LNCaP clone FGC (cell line): ENCODE results near the gene SGSH.

Experiments
- DNase-seq: peaks from one replicate; pipeline ENCODE4 v3.0.0-alpha.2; 2011; ENCODE audit warnings: low read depth
- H3K4me3 ChIP-seq: 2 replicates; pipeline ENCODE4 v1.5.1; 2011; ENCODE audit warnings: mild to moderate bottlenecking, low read depth, low read length, control low read depth
- CTCF ChIP-seq: IDR thresholded peaks from 2 replicates; pipeline ENCODE4 v1.5.1; 2012; ENCODE audit warnings: mild to moderate bottlenecking; ENCODE audit not compliant: control insufficient read depth, insufficient read depth; ENCODE audit errors: extremely low read depth

Gene SGSH

GRCh38 chr17:80221351-80222105, 1.4 kb upstream of the SGSH start:
- no peak for DNase-seq
- H3K4me3 ChIP-seq, result peak overlapping the region; percentile 99
- no peak for TF ChIP-seq CTCF

GRCh38 chr17:80220736-80221215, 643 bp upstream of the SGSH start:
- DNase-seq, result no peak
- H3K4me3 ChIP-seq, result peak overlapping the region; percentile 99
- no peak for TF ChIP-seq CTCF

- DNase-seq, result no peak
- no peak for TF ChIP-seq CTCF
- peak overlapping the region; percentile 99 for H3K4me3 ChIP-seq
Observed at GRCh38 chr17:80219763-80220053, 425 bp downstream of the SGSH start.

- DNase-seq, result peak; percentile 11
- peak overlapping the region; percentile 99 for H3K4me3 ChIP-seq
- no peak for TF ChIP-seq CTCF
Observed at GRCh38 chr17:80219013-80219762, 945 bp downstream of the SGSH start.

GRCh38 chr17:80218391-80218790, 1.7 kb downstream of the SGSH start:
- no peak overlapping the region for H3K4me3 ChIP-seq
- TF ChIP-seq CTCF, result no peak
- DNase-seq, result no peak

- no peak overlapping the region for H3K4me3 ChIP-seq
- no peak for TF ChIP-seq CTCF
- no peak for DNase-seq
Observed at GRCh38 chr17:80217703-80218362, 2.3 kb downstream of the SGSH start.
